Measurements from ENCODE around the gene B4GALT6. TPM values are rescaled to one million over a fixed set of nuclear protein-coding genes. Genes with fewer than 3 reads are reported as not detected.

B4GALT6 gene
- total RNA-seq = 3.1 and 18.5 TPM in 2 replicates

GRCh38 chr18:31684279-31685096 is at the start of gene B4GALT6:
TSS of gene B4GALT6 (minus strand) at chr18:31684581. CDS start at chr18:31684426, 155 bp downstream.

GRCh38 chr18:31591628-31592027 is 92.8 kb downstream of the B4GALT6 start, which contains the start of gene TTR:
TSS of gene TTR (plus strand) at chr18:31591877. CDS start at chr18:31591903, 26 bp downstream.

Other genes starting within 250 kb of the B4GALT6 start
- under 0.01 and 0.13 TPM in 2 replicates for gene DSG3, start 236.8 kb downstream of the B4GALT6 start, total RNA-seq
- 3.8 and 5.2 TPM in 2 replicates for gene DSG2, start 186.4 kb downstream of the B4GALT6 start, total RNA-seq
- not detected in 2 replicates for gene TTR, start 92.7 kb downstream of the B4GALT6 start, total RNA-seq
- gene SLC25A52, start 76.3 kb upstream of the B4GALT6 start, total RNA-seq = 0.20 and 0.23 TPM in 2 replicates

Data from smooth muscle cell of the pulmonary artery (primary cell).